Loucy (cell line): Measurements from ENCODE around the gene AKAP6.

Source experiments
- EZH2phosphoT487 ChIP-seq: fragments of 200-600 bp; IDR thresholded peaks from 2 replicates; pipeline ENCODE4 v1.6.1; 2018; ENCODE audit warnings: antibody characterized with exemption, mild to moderate bottlenecking, moderate library complexity, borderline replicate concordance
- TF ChIP-seq, protein P1 (sequence below): fragments of 200-600 bp; sonication (generic); conservative IDR thresholded peaks from 2 replicates; pipeline ENCODE4 v1.5.1; 2014; ENCODE audit warnings: mild to moderate bottlenecking, antibody characterized with exemption, low read length

- TF ChIP-seq, protein P1, sequence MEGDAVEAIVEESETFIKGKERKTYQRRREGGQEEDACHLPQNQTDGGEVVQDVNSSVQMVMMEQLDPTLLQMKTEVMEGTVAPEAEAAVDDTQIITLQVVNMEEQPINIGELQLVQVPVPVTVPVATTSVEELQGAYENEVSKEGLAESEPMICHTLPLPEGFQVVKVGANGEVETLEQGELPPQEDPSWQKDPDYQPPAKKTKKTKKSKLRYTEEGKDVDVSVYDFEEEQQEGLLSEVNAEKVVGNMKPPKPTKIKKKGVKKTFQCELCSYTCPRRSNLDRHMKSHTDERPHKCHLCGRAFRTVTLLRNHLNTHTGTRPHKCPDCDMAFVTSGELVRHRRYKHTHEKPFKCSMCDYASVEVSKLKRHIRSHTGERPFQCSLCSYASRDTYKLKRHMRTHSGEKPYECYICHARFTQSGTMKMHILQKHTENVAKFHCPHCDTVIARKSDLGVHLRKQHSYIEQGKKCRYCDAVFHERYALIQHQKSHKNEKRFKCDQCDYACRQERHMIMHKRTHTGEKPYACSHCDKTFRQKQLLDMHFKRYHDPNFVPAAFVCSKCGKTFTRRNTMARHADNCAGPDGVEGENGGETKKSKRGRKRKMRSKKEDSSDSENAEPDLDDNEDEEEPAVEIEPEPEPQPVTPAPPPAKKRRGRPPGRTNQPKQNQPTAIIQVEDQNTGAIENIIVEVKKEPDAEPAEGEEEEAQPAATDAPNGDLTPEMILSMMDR: no peak
- no peak for TF ChIP-seq EZH2phosphoT487
Observed at GRCh38 chr14:32399920-32400319, 70.8 kb downstream of the AKAP6 start.
